ENCODE results near the gene ST6GALNAC6. TPM values are rescaled to one million over a fixed set of nuclear protein-coding genes. Genes with fewer than 3 reads are reported as not detected.

The ST6GALNAC6 gene
- total RNA-seq, 1 experiment from 2014 or later = 47.3 TPM

GRCh38 chr9:127937056-127937387 lies 37.6 kb upstream of the ST6GALNAC6 start:
- no peaks in the 10 kb centered on the region for H3K9me3 ChIP-seq
- DNase-seq = no peak
- peaks cover 43% of the 10 kb centered on the region for H3K36me3 ChIP-seq
- no peaks in the 10 kb centered on the region for H3K27me3 ChIP-seq
- peak overlapping the region; percentile 70 for H3K4me3 ChIP-seq

GRCh38 chr9:127936347-127936852 lies 37.0 kb upstream of the ST6GALNAC6 start:
- H3K4me3 ChIP-seq = peak overlapping the region; percentile 70
- H3K9me3 ChIP-seq = no peaks in the 10 kb centered on the region
- H3K36me3 ChIP-seq = peaks cover 37% of the 10 kb centered on the region
- H3K27me3 ChIP-seq = no peaks in the 10 kb centered on the region
- no peak for DNase-seq

- peaks cover 33% of the 10 kb centered on the region for H3K36me3 ChIP-seq
- H3K4me3 ChIP-seq = peak overlapping the region; percentile 70
- H3K9me3 ChIP-seq = no peaks in the 10 kb centered on the region
- no peak for DNase-seq
- H3K27me3 ChIP-seq = no peaks in the 10 kb centered on the region
These were observed 36.4 kb upstream of the ST6GALNAC6 start for GRCh38 chr9:127935765-127936221.

- H3K9me3 ChIP-seq = no peaks in the 10 kb centered on the region
- peaks cover 29% of the 10 kb centered on the region for H3K36me3 ChIP-seq
- no peak for DNase-seq
- H3K4me3 ChIP-seq = no peak overlapping the region
- no peaks in the 10 kb centered on the region for H3K27me3 ChIP-seq
These were observed 35.6 kb upstream of the ST6GALNAC6 start for GRCh38 chr9:127934986-127935385.

DNA sequence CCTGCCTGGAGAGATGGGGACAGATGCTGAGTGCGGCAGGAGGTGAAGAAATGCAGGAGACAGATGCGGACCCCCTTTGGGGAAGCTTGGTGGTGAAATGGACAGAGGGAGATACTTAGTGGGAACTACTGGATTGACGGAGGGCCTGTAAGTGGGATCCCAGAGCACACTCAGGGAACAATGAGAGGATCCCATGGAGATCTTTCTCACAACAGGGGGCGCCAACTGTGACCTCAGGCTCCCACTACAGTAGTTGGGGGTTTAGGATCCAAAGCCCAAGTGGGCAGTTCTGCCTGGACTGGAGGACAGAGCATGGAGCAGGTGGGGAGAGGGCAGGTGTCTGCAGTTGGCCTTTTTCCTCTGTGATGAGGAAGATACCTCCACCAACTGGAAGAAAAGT lies 34.8 kb upstream of the ST6GALNAC6 start:
- no peaks in the 10 kb centered on the region for H3K9me3 ChIP-seq
- peaks cover 29% of the 10 kb centered on the region for H3K36me3 ChIP-seq
- DNase-seq = no peak

DNA sequence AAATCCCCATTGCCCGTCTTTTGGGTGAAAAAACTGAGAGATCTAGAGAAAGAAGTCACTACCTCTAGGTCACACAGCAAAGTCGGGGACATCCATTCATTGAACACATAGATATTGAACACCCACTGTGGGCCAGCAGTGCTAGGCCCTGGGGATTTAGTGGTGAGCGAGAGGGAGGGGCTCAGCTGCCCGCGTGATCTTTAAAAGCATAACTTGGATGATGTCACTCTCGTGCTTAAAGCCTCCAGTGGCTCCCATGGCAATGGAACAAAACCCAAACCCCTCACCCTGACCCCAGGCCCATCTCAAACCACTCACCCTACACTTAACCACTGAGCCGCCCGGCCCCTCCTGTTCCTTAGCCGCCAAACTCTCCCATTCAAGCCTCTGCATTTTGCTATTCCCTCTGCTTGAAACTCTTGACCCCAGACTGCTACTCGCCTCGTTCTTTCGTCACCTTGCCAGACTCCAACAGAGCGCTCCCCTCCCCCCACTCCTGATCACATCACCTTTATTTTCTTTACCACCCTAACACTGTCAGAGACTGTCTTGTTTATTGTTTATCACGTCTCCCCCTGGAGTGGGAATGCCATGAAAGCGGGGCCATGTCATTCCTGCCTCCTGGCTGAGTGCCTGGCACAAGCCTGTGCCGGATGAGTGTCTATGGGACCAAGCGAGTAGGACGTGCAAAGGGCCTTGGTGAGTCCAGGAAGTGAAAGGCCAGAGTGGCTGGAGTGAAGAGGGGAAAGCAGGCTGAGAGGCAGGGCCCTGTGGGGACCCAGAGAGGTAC lies 31.9 kb upstream of the ST6GALNAC6 start:
- Histone ChIP-seq H3K36me3 (peaks cover 24% of the 10 kb centered on the region), H3K9me3 (no peaks in the 10 kb centered on the region), H3K27me3 (no peaks in the 10 kb centered on the region), H3K4me3 (peak overlapping the region; percentile 48)
- DNase-seq = peak; percentile 52

More for the DNA sequence above, 34.8 kb upstream of the ST6GALNAC6 start:
- no peaks in the 10 kb centered on the region for H3K27me3 ChIP-seq
- no peak overlapping the region for H3K4me3 ChIP-seq

GRCh38 chr9:127930231-127931091 lies 31.1 kb upstream of the ST6GALNAC6 start, which contains the start of gene PIP5KL1:
PIP5KL1 (minus strand) TSS chr9:127930777; CDS start chr9:127930752, 25 bp downstream.
- H3K9me3 ChIP-seq = no peaks in the 10 kb centered on the region

GRCh38 chr9:127929625-127929979 lies 30.2 kb upstream of the ST6GALNAC6 start:
- peaks cover 12% of the 10 kb centered on the region for H3K36me3 ChIP-seq
- H3K4me3 ChIP-seq = no peak overlapping the region
- no peaks in the 10 kb centered on the region for H3K27me3 ChIP-seq
- no peaks in the 10 kb centered on the region for H3K9me3 ChIP-seq
- DNase-seq = no peak

More at GRCh38 chr9:127930231-127931091, 31.1 kb upstream of the ST6GALNAC6 start, which contains the start of gene PIP5KL1:
- no peaks in the 10 kb centered on the region for H3K27me3 ChIP-seq
- peaks cover 19% of the 10 kb centered on the region for H3K36me3 ChIP-seq
- peak within 1 kb of the TSS; percentile 48 for H3K4me3 ChIP-seq
- DNase-seq = peak; percentile 89

DNA sequence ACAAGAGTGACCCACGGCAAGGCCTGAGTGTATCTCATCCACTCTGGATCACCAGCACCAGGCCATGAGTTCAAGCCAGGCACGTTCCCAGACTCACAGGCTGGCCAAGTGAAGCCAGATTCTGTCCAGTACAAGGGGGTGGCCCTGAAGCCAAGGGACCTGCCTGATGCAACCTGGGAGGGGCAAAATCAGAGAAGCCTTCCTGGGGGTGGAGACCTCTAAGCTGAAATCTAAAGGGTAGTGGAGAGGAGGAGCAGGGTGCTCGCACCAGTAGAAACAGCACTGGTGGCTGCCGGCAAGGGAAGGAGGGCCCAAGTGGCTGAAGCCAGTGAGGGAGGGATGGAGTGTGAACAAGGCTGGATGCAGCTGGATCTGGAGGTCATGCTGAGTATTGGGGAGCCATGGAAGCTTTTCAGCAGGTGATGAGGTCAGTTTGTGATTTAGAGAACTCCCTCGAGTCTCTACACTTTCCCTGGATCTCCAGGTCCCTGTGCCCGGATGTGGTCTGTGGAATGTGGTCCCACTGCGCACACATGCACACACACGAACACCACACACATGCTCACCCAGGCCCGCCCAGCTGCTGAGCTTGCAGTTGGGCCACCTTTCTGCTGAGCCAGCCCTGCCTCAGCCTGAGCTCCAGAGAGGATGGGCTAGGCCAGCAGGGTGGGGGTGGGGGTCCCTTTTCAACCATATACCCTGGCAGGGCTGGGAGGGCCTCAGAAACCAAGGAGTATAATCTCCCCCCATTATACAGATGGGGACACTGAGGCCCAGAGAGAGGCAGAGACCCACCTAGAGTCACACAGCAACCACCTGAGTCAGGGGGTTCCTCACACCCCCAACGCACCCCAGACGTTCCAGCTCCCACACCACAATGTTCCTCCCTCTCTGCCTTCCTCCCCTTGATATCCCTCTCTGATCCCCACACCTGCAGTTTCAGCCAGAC lies 29.5 kb upstream of the ST6GALNAC6 start:
- Histone ChIP-seq H3K27me3 (no peaks in the 10 kb centered on the region), H3K4me3 (no peak overlapping the region), H3K36me3 (peaks cover 8% of the 10 kb centered on the region), H3K9me3 (no peaks in the 10 kb centered on the region)
- DNase-seq = no peak

DNA sequence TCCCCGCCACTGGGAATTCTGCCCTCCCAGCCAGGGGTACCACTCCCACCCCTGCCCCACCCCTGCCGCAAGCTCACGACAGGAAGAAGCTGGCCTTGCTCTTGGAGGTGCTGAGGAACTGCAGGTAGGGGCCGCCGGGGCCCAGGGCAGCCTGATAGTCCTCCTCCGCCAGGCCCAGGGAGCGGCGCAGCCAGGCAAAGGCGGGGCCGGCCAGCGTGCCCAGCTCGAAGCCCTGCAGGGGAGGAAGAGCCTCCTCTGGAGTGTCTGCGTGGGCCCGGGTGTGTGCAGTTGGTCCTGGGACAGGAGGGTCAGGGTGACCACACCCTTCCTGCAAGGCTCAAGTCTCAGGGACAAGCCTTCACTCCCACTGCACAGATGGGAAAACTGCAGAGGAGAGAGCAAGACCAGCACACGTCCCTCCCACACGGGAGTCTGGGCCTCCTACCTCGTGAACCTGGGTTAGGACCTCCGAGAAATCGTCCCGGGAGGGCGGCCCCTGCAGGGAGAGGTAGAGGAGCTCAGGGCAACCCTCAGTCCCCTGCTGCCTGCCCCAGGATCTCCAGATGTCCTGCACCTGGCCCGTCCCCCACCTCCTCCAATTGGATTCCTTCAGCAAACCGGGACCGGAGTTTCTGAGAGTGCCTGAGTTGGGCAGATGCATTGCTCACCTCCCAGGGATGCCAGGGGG lies 28.7 kb upstream of the ST6GALNAC6 start:
- no peak overlapping the region for H3K4me3 ChIP-seq
- no peak for DNase-seq
- no peaks in the 10 kb centered on the region for H3K9me3 ChIP-seq
- peaks cover 4% of the 10 kb centered on the region for H3K36me3 ChIP-seq
- H3K27me3 ChIP-seq = no peaks in the 10 kb centered on the region

- no peak overlapping the region for H3K4me3 ChIP-seq
- H3K36me3 ChIP-seq = no peaks in the 10 kb centered on the region
- DNase-seq = no peak
- no peaks in the 10 kb centered on the region for H3K27me3 ChIP-seq
- no peaks in the 10 kb centered on the region for H3K9me3 ChIP-seq
These were observed 28.0 kb upstream of the ST6GALNAC6 start for GRCh38 chr9:127927201-127927987.

DNA sequence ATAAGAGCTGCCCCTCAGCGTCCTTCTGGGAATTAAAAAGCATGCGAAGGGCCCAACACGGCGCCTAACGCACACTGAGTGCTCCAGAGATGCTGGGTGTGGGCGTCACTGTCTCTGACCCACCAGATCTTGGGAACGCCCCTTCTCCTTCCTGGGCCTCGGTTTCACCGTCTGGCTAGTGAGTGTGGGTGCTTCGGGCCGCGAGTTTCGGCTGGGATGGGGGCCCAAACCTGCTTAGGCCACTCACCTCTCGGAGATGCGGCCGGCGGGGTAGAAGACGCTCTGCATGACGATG lies 27.4 kb upstream of the ST6GALNAC6 start:
- no peaks in the 10 kb centered on the region for H3K9me3 ChIP-seq
- no peak for DNase-seq
- no peaks in the 10 kb centered on the region for H3K27me3 ChIP-seq
- H3K4me3 ChIP-seq = no peak overlapping the region
- no peaks in the 10 kb centered on the region for H3K36me3 ChIP-seq

GRCh38 chr9:127925959-127926905 lies 26.8 kb upstream of the ST6GALNAC6 start:
- Histone ChIP-seq H3K27me3 (no peaks in the 10 kb centered on the region), H3K9me3 (no peaks in the 10 kb centered on the region), H3K4me3 (no peak overlapping the region), H3K36me3 (no peaks in the 10 kb centered on the region)
- DNase-seq = no peak

- Histone ChIP-seq H3K36me3 (no peaks in the 10 kb centered on the region), H3K4me3 (no peak overlapping the region), H3K27me3 (no peaks in the 10 kb centered on the region), H3K9me3 (no peaks in the 10 kb centered on the region)
- DNase-seq = no peak
These were observed 25.5 kb upstream of the ST6GALNAC6 start for GRCh38 chr9:127924736-127925444.
